Astrocyte of the spinal cord (primary cell): ENCODE measurements around the gene SEC14L5.
A peak's percentile ranks its signal among the peaks of the same experiment; 100 is the strongest.

Experiments
- DNase-seq: peaks from one replicate; pipeline ENCODE4 v3.0.0; 2011; ENCODE audit warnings: low read depth, low spot score
- H3K4me3 ChIP-seq: 2 replicates; pipeline ENCODE4 v1.5.1; 2011; ENCODE audit warnings: low read depth, mild to moderate bottlenecking, low read length, moderate library complexity
- CTCF ChIP-seq: IDR thresholded peaks from 2 replicates; pipeline ENCODE4 v1.5.1; 2012; ENCODE audit warnings: low read depth, mild to moderate bottlenecking, low read length, inconsistent platforms
- in situ Hi-C: cut with HindIII; loops from 2 replicates; pipeline ENCODE4 v1.10.0; 2017; ENCODE audit warnings: low sequenced_read_pairs

The SEC14L5 gene

GRCh38 chr16:5030251-5030870 lies 72.2 kb downstream of the SEC14L5 start:
- no peak for TF ChIP-seq CTCF
- no peak for DNase-seq
- in situ Hi-C loops, result no loop called here
- no peak overlapping the region for H3K4me3 ChIP-seq

- no peak for DNase-seq
- no peak overlapping the region for H3K4me3 ChIP-seq
- in situ Hi-C loops, result no loop called here
- no peak for TF ChIP-seq CTCF
Measured at GRCh38 chr16:5031601-5032000, 73.5 kb downstream of the SEC14L5 start.

GRCh38 chr16:5032748-5033167 lies 74.6 kb downstream of the SEC14L5 start:
- in situ Hi-C loops, result no loop called here
- DNase-seq, result no peak
- H3K4me3 ChIP-seq, result peak overlapping the region; percentile 77
- TF ChIP-seq CTCF, result no peak

- in situ Hi-C loops, result no loop called here
- DNase-seq, result peak; percentile 85
- H3K4me3 ChIP-seq, result peak within 1 kb of the TSS; percentile 77
- no peak for TF ChIP-seq CTCF
Measured at GRCh38 chr16:5033256-5034166, 75.4 kb downstream of the SEC14L5 start, which contains the start of gene NAGPA. Gene NAGPA (minus strand): TSS chr16:5033935. CDS start chr16:5033914, 21 bp downstream.

- TF ChIP-seq CTCF, result no peak
- DNase-seq, result no peak
- in situ Hi-C loops, result no loop called here
- H3K4me3 ChIP-seq, result peak overlapping the region; percentile 77
Measured at GRCh38 chr16:5034167-5034523, 76.0 kb downstream of the SEC14L5 start.

- H3K4me3 ChIP-seq, result no peak overlapping the region
- TF ChIP-seq CTCF, result no peak
- DNase-seq, result no peak
- in situ Hi-C loops, result no loop called here
Measured at GRCh38 chr16:5035909-5036227, 77.7 kb downstream of the SEC14L5 start.
